ENCODE data around the gene SLC38A4.

SLC38A4 gene

DNA sequence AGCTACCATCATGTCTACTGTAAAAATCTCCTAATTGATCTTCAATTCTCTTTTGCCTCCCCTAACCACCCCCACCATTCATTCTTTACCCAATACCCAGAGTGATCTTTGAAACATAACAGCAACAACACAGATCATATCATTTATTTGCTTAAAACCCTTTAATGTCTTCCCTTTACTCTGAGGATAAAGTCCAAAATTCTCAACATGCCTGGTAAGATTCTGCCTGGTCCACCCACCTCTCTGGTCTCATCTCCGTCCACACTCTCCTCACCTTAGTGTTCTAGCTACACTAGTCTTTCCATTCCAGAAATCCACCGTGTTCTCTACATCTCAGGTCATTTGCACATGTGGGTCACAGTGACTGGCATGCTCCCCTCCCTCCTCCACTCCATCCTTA lies 27.7 kb downstream of the SLC38A4 start:
- H3K27ac ChIP-seq: no peak overlapping the region
- TF ChIP-seq ZFX (IDR thresholded peaks at IDR 0.05): no peak
- TF ChIP-seq, protein P1, sequence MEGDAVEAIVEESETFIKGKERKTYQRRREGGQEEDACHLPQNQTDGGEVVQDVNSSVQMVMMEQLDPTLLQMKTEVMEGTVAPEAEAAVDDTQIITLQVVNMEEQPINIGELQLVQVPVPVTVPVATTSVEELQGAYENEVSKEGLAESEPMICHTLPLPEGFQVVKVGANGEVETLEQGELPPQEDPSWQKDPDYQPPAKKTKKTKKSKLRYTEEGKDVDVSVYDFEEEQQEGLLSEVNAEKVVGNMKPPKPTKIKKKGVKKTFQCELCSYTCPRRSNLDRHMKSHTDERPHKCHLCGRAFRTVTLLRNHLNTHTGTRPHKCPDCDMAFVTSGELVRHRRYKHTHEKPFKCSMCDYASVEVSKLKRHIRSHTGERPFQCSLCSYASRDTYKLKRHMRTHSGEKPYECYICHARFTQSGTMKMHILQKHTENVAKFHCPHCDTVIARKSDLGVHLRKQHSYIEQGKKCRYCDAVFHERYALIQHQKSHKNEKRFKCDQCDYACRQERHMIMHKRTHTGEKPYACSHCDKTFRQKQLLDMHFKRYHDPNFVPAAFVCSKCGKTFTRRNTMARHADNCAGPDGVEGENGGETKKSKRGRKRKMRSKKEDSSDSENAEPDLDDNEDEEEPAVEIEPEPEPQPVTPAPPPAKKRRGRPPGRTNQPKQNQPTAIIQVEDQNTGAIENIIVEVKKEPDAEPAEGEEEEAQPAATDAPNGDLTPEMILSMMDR (conservative IDR thresholded peaks at IDR 0.05): no peak

DNA sequence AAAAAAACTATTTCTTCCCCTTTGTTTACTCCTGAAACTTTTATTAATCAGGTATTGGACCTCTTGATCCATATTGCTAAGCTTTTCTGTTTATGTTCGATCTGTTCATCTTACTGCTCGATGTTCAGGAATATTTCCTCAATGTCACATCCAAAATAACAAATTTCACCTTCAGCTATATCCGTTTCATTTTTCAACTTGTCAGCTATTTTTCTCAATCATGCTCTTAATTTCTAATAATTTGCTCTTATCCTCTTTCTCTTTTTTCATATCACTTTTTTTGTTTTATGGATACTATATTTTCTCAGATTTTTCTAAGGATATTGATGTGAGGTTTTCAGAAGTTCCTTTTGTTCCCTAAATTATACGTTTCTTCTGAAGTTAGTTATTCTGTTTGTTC lies 29.8 kb downstream of the SLC38A4 start:
- no peak overlapping the region for H3K27ac ChIP-seq
- TF ChIP-seq ZFX (IDR thresholded peaks at IDR 0.05): no peak
- TF ChIP-seq, protein P1 (conservative IDR thresholded peaks at IDR 0.05): no peak

DNA sequence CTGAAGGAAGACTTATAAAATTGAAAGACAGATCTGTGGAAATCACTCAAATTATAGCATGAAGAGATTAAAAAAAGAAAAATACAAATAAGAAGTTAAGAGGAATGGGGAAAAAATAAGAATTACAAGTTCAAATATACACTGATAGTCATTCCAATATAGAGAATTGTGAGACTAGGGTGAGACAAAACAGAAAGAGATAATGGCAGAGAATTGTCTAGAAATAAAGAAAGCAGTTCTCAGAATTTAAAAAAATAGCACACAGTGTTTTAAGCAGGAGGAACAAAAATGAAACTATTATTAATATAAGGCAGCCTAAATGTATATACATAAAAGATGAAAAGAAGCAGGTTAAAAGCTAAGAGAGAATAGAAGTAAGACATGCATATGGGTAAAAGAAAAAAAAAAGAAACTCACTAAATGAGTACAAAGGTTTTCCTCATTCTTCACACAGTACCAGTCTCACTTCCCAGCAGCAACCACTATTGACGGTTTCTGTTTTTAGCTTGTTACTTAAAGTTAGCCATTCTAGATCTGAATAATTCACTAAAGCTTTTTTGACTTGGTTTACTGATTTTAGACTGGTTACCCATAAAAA lies 31.1 kb downstream of the SLC38A4 start:
- no peak for TF ChIP-seq ZFX (IDR thresholded peaks at IDR 0.05)
- TF ChIP-seq, protein P1 (conservative IDR thresholded peaks at IDR 0.05): no peak
- no peak overlapping the region for H3K27ac ChIP-seq

DNA sequence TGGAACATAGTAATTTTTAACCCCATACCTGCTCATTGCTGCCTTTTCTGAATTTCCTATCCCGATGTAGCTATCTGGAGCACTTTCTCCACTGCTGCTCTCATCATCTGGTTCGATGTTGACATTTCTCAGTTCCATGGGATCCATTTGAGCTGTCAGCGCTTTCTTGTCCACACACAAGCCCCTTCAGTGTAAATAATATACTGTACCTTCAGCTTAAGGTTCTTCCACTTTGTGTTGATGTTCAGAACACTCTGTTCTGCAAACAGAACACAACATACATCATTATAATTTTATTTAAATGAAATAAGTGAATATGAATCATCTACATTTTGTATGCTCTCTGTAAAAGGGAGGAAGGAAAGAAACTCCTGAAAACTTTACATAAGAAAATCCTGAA lies 32.9 kb downstream of the SLC38A4 start:
- H3K27ac ChIP-seq: no peak overlapping the region
- TF ChIP-seq, protein P1 (conservative IDR thresholded peaks at IDR 0.05): no peak
- TF ChIP-seq ZFX (IDR thresholded peaks at IDR 0.05): no peak

DNA sequence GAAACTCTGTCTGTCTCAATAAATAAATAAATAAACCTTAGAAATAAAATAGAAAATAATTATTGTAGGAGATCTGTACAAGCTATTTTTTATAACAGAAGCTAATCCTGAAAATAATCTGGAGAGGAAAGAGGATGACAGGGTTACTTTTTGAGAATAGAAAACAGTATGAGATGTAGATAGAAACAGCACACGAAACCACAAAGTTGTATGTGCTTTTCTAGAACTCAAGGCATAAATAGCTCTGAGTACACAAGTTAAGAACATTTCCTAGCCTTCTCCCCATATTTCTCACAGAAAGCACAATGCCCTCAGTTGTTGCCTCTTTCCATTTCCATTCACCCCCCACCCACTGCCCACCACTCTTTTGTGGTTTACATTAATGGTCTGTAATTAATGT lies 35.7 kb downstream of the SLC38A4 start:
- H3K27ac ChIP-seq: no peak overlapping the region
- no peak for TF ChIP-seq ZFX (IDR thresholded peaks at IDR 0.05)
- TF ChIP-seq, protein P1 (conservative IDR thresholded peaks at IDR 0.05): no peak

DNA sequence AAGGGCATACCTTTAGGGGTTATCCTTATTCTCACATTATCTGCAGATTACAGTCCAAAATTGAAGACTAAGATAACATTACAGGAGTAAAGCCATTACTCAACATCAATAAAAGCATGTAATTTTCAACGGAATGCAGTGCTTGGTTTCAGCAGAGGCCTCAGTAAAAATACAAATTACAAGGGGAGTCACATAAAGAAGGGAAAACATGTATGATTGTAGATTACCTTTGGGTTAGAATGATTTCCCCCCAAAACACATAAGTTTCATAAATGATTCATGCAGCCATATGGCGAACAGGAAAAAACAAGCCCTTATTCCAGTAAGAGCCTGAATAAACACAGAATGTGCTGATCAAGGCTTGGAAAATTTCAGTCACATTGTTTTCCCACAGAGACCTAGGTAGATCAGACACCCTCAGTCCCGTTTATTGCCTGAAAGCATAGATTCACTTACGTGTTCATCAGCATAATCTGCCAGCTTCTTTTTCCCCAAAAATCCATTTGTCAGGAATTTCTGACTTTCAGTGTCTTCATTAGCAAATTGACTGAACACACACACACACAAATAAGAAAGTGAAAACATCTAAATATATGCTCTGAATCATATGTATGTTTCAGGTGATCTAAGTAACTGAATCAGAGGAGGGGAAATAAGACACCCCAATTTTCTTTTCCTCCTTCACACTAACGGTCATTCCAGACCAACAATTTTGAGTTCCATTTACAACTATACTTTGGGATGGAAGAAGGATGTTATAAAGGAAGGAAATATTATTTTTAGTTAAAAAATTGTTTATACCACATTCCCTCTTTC lies 37.5 kb downstream of the SLC38A4 start:
- no peak overlapping the region for H3K27ac ChIP-seq
- TF ChIP-seq ZFX (IDR thresholded peaks at IDR 0.05): no peak
- TF ChIP-seq, protein P1 (conservative IDR thresholded peaks at IDR 0.05): no peak

DNA sequence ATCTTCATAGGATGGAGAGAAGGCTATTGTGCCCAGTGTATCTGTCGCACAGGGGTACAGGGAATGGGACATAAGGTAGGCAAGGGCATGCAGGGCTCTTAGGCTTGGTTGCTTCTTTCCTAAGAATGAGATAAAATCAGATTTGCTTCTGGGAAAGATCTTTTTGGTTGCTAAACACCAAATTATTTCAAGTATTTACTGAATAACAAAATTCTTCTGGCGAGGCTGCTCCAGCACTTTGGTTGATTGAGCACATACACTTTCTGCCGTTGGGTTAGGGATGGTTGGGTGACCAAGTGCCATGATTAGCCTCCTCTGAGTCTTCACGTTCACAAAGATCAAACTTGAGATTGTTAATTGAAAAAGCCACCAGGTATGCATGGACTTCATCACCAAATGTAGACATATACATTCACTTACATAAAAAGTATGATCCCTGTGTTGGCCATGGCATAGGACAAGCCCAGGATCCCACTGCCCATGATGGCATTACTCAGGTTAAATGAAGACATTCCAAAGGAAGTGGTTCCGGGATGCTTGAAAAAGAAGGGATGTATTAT lies 38.2 kb downstream of the SLC38A4 start:
- no peak overlapping the region for H3K27ac ChIP-seq
- TF ChIP-seq ZFX (IDR thresholded peaks at IDR 0.05): no peak
- TF ChIP-seq, protein P1 (conservative IDR thresholded peaks at IDR 0.05): no peak
